Bone marrow (tissue), 2 donors: ENCODE measurements around the gene EPHA2.
A peak's percentile ranks its signal among the peaks of the same experiment; 100 is the strongest.

Source experiments
- DNase-seq, 2 donors: peaks; one replicate each; lab custom pipeline; 2025; lab: John Stamatoyannopoulos, UW

The EPHA2 gene

DNA sequence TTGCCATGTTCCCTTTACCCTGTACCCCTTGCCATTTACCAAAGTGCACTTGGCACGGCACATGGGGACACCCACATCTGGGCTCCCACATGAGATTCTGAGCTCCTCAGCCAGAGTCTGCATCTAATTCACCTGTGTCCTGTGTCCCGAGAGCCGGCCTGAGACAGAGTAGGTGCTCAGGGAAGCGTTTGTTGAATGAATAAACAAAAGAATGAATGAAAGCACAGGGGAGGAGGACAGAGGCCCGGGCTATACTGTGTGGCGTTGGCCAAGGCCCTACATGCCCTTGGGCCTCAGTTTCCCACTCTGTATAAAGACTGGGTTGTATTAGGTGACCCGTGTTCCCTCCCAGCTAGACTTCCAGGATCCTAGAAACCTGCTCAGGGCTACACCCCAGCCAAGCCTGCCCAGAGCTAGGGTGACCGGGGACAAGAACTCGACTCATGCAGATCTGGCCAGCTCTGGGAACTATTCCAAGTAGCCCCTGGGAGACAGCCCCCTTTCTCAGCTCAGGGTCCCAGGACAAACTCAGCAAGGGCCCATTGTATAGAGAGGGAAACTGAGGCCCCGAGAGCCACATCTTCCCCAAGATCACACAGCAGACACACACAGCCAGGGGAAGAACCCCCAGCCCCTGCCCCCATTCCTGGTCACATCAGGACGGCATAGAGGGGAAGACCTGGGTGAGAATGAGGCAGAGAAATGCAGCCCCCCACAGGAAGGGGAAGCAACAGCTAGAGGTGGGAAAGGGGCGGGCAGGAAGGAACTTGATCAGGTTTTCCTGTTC lies 6.0 kb downstream of the EPHA2 start:
- no peak for DNase-seq

GRCh38 chr1:16149146-16149545 lies 6.7 kb downstream of the EPHA2 start:
- no peak for DNase-seq

DNA sequence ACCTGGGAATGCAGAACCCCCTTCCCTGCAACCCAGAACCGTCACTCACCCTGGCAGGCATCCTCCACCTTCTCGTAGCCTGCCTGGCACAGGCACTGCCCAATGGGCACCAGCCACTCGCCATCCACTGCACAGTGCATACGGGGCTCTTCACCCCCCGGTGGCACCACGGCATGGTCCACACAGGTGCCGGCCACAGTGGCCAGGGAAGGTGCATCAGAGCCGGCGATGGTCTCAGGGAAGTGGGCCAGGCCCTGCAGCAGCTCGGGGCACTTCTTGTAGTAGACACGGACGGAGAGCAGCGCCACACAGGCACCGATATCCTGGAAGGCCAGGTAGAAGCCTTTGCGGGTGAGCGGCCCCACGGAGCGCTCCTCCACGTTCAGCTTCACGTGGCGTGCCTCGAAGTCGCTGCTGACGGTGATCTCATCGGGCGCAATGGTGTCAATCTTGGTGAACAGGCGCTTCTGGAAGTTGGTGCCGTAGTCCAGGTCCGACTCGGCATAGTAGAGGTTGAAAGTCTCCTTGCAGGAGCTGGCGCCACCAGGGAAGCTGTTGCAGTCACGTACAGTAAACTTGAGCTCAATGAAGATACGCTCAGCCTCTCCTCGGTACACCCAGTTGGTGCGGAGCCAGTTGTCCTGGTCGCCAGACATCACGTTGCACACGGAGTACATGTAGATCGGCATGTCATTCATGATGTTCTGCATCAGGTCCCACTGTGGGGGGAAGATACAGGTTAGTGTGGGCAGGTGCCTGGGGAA lies 7.4 kb downstream of the EPHA2 start:
- no peak for DNase-seq

- no peak for DNase-seq
Observed at GRCh38 chr1:16147156-16147926, 8.5 kb downstream of the EPHA2 start.

- DNase-seq = no peak
Observed at GRCh38 chr1:16146279-16147155, 9.4 kb downstream of the EPHA2 start.

DNA sequence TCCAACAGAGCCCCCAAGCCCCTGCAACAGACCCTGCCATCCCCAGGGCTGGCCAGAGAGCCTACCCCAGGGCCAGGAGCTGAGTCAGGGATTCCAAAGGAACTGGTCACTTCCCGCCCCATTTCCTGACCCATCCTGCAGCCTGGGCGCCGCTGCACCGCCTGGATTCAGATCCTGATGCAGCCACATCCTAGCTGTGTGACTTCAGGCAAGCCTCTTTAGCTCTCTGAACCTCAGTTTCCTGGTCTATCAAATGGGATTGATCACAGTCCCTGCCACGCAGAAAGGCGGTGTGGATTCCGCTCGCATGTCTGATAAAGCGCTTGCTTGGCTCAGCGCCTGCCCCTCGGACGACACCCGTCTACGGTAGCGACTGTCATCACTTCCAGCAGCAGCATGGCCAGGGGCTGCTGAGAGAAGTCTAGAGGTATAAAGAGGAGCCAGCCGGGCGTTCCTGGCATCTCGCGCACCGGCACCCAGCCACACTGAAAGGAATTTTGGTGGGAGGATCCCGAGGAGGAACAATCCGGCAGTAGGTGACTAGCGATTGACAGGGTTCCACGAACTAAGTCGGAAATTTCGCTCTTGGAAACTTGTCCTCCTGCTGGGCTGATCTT lies 10.1 kb downstream of the EPHA2 start:
- no peak for DNase-seq

DNA sequence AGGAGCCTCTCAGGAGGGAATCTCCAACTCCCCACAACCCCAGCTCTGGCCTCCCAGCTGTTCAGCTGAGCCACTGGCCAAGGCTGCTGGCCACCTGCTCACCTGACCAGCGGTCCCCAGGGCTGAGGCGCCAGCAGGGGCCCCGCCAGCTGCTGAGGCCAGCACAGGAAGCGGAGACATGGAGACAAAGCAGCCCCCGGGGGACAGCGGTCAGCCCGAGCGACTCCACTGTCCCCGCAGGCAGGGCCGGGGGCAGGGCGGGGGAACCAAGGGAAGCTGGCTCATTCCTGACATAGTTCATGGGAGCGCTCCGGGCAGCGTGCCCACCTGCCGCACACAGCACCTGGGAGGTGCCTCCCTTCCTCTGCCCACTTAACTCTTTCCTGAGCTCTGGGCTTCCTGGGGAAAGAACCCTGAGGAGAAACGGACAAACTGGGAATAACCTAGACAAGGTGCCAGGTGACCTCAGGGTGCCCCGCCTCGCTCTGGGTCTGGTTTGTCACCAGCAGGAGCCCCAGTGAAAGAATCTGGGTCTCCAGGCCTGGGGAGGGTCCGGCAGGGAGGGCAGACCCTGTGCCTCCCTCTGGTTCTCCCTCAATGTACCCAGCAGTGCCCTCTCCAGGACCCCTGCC lies 10.7 kb downstream of the EPHA2 start:
- DNase-seq = no peak

GRCh38 chr1:16144325-16145029 lies 11.4 kb downstream of the EPHA2 start:
- DNase-seq = no peak

DNA sequence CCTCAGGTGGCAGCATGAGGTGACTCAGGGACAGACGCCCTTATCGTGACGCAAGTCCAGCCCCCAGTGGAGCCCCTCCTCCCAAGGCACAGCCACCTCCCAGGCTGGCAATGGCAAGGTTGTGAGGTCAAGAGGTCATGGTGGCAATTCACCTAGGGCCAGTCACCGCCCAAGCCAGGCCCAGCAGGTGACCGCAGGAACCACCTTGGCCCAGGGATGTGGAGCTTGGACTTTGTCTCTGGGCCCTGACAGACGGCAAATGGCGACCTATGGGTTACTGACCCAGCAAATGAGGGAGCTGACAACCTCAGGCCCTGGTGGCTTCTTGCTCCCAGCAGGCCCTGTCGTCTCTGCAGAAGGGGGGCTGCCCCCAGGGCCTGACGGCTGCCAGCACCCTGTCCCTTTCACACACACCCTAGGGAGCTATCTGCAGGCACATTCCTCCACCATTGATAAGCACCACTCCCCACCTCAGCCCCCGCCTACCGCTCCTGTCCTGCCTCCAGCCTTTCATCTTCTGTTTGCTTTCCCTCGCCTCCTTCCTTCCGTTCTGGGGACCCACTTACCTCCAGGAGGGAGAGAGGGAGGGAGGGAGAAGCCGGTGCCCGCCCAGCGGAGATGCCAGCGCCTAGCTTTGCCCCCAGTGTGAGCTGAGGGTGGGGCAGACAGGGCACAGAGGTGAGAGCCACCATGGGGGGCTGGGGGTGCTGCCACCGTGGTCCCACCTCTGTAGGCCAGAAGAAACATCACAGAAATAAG lies 12.1 kb downstream of the EPHA2 start:
- DNase-seq = no peak

DNA sequence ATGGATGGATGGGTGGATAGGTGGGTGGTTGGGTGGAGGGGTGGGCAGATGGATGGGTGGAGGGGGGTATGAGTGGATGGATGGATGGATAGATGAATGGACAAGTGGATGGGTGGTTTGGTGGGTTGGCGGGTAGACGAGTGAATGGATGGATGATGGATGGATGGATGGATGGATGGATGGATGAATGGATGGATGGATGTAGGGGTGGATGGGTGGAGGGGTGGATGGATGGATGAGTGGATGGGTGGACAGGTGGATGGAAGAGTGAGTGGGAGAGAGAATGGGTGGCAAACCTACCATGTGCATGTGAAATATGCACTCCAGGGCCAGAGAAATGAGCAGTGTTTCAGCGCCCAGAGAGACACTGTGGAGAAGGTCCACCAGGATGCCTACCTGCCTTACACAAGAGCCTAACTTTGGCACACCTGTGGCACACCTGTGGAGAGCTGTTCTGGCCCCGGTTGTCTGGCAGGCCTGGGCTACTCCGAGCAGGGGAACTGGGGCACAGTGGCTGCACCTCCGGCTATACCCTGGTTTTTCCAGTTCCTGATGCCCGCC lies 12.8 kb downstream of the EPHA2 start:
- no peak for DNase-seq

- DNase-seq = no peak
Observed at GRCh38 chr1:16142383-16142995, 13.4 kb downstream of the EPHA2 start.

DNA sequence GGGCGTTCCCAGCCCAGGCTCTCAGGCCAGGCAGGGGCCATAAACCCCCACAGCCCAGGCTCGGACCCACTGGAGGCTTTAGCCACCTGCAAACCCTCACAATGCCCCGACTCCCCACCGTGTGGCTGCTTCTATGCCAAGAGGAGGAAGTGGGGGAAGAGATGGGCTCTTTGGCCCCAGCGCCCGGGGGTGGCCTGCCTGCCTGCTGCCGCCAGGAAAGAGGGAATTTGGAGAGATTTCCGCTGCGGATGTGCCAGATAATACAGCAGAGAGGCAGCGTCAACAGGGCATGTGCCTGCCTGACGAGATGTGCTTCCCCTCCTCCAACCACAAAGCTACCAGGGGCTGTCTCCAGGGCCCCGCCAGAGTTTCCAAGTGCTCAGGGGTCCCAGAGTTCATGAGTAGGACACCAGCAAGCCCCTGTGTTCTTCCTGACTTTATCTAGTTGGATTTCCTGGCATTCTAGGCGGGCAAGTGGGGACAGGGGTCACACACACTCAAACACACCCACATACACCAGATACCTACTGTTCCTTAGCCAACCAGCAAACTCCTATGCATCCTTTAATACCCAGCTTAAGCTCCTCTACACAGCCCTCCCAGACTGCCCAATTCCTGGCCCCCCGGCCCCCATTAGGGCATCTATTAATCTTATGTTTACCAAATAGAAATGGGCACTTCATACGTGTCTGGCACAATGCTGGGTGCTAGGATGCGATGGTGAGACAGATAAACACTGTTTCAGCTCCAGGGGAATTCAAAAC lies 14.1 kb downstream of the EPHA2 start:
- peak in 1 of 2 donors; percentile 9 for DNase-seq

GRCh38 chr1:16140068-16140596 lies 15.7 kb downstream of the EPHA2 start:
- no peak for DNase-seq

GRCh38 chr1:16139473-16139962 lies 16.4 kb downstream of the EPHA2 start:
- no peak for DNase-seq

DNA sequence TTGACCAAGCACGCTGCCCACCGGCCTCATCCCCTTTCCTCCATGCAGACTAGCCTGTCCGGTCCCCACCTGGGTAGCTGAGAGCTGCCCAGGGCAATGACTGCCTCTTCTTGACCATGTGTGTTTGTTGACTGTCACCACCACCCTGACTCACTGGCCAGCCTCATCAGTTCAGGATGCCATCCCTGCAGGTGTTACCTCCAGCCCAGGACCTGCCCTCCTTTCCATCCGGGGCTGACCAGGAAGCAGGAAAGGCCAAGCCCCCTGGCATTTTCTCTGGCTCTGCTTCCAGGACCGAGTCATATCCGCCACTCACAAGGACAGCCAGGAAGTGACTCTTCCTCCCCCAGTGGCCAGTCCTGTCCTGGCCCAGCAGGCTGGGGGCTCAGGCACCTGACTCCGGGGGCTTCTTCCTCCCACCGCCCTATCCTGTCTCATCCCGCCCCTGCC lies 17.1 kb downstream of the EPHA2 start:
- no peak for DNase-seq

DNA sequence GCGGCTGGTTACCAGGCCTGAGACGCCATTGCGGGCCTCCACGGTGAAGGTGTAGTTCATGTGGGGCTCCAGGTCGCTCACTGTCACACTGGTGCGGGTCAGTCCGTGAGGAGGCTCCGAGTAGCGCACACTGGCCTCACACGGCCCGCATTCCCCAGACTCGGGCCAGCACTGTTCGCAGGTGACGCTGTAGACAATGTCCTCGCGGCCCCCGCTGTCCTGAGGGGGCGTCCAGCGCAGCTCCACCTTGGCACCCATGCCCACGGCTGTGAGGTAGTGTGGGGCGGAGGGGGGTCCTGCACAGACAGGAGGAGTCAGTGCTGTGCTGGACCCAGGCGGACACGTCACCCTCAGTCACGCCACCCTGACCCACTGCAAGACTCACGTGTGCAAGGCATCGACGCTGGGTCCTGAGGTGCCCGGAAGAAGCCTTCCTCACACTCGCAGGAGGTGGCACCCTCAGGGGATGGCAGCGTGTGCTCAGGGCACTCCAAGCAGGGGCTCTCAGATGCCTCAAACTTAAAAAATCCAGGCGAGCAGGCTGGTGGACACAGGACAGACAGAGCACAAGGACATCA lies 17.9 kb downstream of the EPHA2 start:
- DNase-seq = no peak

DNA sequence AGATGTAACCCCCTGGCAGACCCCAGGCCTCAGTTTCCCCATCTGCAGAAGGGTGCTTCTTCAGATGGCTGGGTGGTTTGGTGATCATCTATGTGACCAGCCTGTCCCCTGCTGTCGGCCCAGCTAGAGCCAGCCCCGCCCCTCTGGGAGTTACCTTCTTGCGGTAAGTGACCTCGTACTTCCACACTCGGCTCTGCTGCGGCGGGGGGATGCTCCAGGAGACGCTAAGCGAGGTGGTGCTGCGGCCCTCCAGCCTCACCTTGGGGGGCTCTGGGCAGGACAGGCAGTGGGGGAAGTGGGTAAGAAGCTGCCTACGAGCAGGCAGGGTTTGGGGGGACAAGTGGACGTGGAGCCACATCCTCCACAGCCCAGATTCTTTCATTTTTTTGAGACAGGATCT lies 20.4 kb downstream of the EPHA2 start:
- no peak for DNase-seq
